Cardiac fibroblast (primary cell): Measurements from ENCODE around the gene SF3B5.

Source experiments
- DNase-seq, 2 donors: peaks; one replicate each; pipeline versions ENCODE4 v3.0.0 to v3.0.0-alpha.2; 2010; ENCODE audit warnings: low read depth in 2 of 2
- H3K4me3 ChIP-seq, 2 donors: replicated peaks in 1 of 2; 1 replicate in 1 of 2; 2 replicates in 1 of 2; pipeline ENCODE4 v1.5.1; 2011; ENCODE audit warnings: low read depth in 2 of 2, low read length in 2 of 2, mild to moderate bottlenecking in 2 of 2, moderate library complexity in 1 of 2
- CTCF ChIP-seq: IDR thresholded peaks from one replicate; pipeline ENCODE4 v1.5.1; 2011; ENCODE audit warnings: low read depth, mild to moderate bottlenecking, low read length, inconsistent platforms

SF3B5 gene

GRCh38 chr6:144127097-144127496 is 31.7 kb upstream of the SF3B5 start:
- H3K4me3 ChIP-seq, result no peak overlapping the region
- TF ChIP-seq CTCF, result no peak
- DNase-seq, result no peak

- no peak for TF ChIP-seq CTCF
- H3K4me3 ChIP-seq, result no peak overlapping the region
- DNase-seq, result no peak
Measured at GRCh38 chr6:144123836-144124235, 28.5 kb upstream of the SF3B5 start.

GRCh38 chr6:144123421-144123820 is 28.0 kb upstream of the SF3B5 start:
- no peak for TF ChIP-seq CTCF
- H3K4me3 ChIP-seq, result no peak overlapping the region
- no peak for DNase-seq

- TF ChIP-seq CTCF, result no peak
- no peak overlapping the region for H3K4me3 ChIP-seq
- DNase-seq, result no peak
Measured at GRCh38 chr6:144122861-144123260, 27.5 kb upstream of the SF3B5 start.

GRCh38 chr6:144119376-144119775 is 24.0 kb upstream of the SF3B5 start:
- DNase-seq, result no peak
- no peak overlapping the region for H3K4me3 ChIP-seq
- no peak for TF ChIP-seq CTCF

GRCh38 chr6:144115219-144115618 is 19.8 kb upstream of the SF3B5 start:
- DNase-seq, result no peak
- H3K4me3 ChIP-seq, result no peak overlapping the region
- TF ChIP-seq CTCF, result no peak

GRCh38 chr6:144113366-144113765 is 18.0 kb upstream of the SF3B5 start:
- no peak for DNase-seq
- H3K4me3 ChIP-seq, result no peak overlapping the region
- no peak for TF ChIP-seq CTCF
